ENCODE data around the gene TTF1.
"Not testable (repeated sequence)": the region's sequence is repeated elsewhere in the genome, so short reads cannot be mapped to it uniquely, and the experiment has no call there.

Gene TTF1

GRCh38 chr9:132383462-132383883 is 23.2 kb downstream of the TTF1 start:
- no peak for DNase-seq (ENCODE audit: extremely low read depth, low read depth)
- TF ChIP-seq CTCF (IDR thresholded peaks at IDR 0.05; ENCODE audit: low read depth, low read length): no peak

GRCh38 chr9:132381966-132382541 is 24.6 kb downstream of the TTF1 start:
- no peak for TF ChIP-seq CTCF (IDR thresholded peaks at IDR 0.05; ENCODE audit: low read depth, low read length)
- DNase-seq (ENCODE audit: extremely low read depth, low read depth): no peak

GRCh38 chr9:132378416-132378815 is 28.2 kb downstream of the TTF1 start:
- not testable (repeated sequence) for DNase-seq (ENCODE audit: extremely low read depth, low read depth)

GRCh38 chr9:132377769-132378168 is 28.9 kb downstream of the TTF1 start:
- DNase-seq (ENCODE audit: extremely low read depth, low read depth): not testable (repeated sequence)

- TF ChIP-seq CTCF (IDR thresholded peaks at IDR 0.05; ENCODE audit: low read depth, low read length): no peak
- no peak for DNase-seq (ENCODE audit: extremely low read depth, low read depth)
Observed at GRCh38 chr9:132372177-132373095, 34.2 kb downstream of the TTF1 start.

GRCh38 chr9:132370592-132370991 is 36.0 kb downstream of the TTF1 start:
- TF ChIP-seq CTCF (IDR thresholded peaks at IDR 0.05; ENCODE audit: low read depth, low read length): no peak
- no peak for DNase-seq (ENCODE audit: extremely low read depth, low read depth)

GRCh38 chr9:132369421-132369820 is 37.2 kb downstream of the TTF1 start:
- DNase-seq (ENCODE audit: extremely low read depth, low read depth): no peak
- TF ChIP-seq CTCF (IDR thresholded peaks at IDR 0.05; ENCODE audit: low read depth, low read length): no peak

- no peak for TF ChIP-seq CTCF (IDR thresholded peaks at IDR 0.05; ENCODE audit: low read depth, low read length)
- DNase-seq (ENCODE audit: extremely low read depth, low read depth): no peak
Observed at GRCh38 chr9:132367613-132368313, 38.9 kb downstream of the TTF1 start.

Data from AG09319 (cell line).